Lower leg skin (tissue), 3 donors: ENCODE measurements around the gene LUM.

Experiments used
- POLR2A ChIP-seq, 2 donors: fragments of 450-650 bp; IDR thresholded peaks; one replicate each; pipeline ENCODE4 v1.6.1; 2016 to 2017; ENCODE audit warnings: antibody characterized with exemption in 2 of 2, mild to moderate bottlenecking in 1 of 2, moderate library complexity in 1 of 2
- TF ChIP-seq, protein P1 (sequence below), 3 donors: fragments of 450-650 bp; IDR thresholded peaks; one replicate each; pipeline ENCODE4 v1.5.1; 2016; ENCODE audit warnings: antibody characterized with exemption in 3 of 3, mild to moderate bottlenecking in 3 of 3, moderate library complexity in 2 of 3

GRCh38 chr12:91065396-91065795 is 45.9 kb downstream of the LUM start:
- no peak for TF ChIP-seq POLR2A (IDR thresholded peaks at IDR 0.05)
- TF ChIP-seq, protein P1, sequence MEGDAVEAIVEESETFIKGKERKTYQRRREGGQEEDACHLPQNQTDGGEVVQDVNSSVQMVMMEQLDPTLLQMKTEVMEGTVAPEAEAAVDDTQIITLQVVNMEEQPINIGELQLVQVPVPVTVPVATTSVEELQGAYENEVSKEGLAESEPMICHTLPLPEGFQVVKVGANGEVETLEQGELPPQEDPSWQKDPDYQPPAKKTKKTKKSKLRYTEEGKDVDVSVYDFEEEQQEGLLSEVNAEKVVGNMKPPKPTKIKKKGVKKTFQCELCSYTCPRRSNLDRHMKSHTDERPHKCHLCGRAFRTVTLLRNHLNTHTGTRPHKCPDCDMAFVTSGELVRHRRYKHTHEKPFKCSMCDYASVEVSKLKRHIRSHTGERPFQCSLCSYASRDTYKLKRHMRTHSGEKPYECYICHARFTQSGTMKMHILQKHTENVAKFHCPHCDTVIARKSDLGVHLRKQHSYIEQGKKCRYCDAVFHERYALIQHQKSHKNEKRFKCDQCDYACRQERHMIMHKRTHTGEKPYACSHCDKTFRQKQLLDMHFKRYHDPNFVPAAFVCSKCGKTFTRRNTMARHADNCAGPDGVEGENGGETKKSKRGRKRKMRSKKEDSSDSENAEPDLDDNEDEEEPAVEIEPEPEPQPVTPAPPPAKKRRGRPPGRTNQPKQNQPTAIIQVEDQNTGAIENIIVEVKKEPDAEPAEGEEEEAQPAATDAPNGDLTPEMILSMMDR (IDR thresholded peaks at IDR 0.05) = no peak
